Testis (tissue), 2 donors: ENCODE results near the gene RASSF7.

Experiments used
- POLR2A ChIP-seq: fragments of 450-650 bp; IDR thresholded peaks from one replicate; pipeline ENCODE4 v1.6.1; 2017; ENCODE audit warnings: antibody characterized with exemption, mild to moderate bottlenecking, moderate library complexity
- TF ChIP-seq, protein P1 (sequence below), 3 experiments: fragments of 450-650 bp in 2 of 3; fragments of 200-600 bp in 1 of 3; sonication (generic) in 1 of 3; IDR thresholded peaks; one replicate each; pipeline ENCODE4 v1.5.1; 2016 to 2019; ENCODE audit warnings: antibody characterized with exemption in 3 of 3, mild to moderate bottlenecking in 2 of 3, moderate library complexity in 1 of 3

DNA sequence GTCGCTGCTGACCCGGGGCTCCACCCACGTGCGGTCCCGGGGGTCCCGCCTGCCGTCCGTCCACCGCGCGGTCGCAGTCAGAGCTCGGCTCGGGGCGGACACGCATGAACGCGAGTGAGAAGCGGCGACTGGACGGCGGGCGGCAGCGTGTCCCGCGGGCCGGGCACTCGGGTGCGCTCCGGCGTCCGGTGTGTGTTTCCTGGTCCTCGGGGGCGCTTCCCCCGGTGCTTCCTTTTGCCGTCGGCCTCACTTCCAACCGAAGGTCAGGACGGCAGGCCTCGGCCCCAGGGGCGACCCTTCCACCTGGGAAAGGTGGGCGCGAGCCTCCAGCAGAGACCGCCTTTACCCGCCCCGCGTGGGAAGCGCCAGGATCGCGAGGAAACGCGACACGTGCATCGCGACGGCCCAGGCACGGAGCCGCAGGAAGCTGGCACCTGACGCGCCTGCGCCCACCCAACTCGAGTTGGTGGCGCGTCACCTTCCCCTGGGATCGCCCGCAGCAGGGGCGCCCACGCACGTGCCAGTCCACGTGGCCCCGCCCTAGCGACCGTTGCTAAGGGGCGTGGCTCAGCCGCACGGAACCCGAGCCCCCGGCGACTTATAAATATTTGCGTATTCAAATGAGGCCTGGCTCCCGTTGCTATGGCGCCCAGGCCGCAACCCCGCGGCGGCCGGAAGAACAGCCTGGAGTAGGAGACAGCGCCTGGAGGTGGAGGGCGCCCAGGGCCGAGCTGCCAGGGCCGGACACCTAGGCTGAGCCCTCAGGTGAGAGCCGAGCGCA is 23.7 kb upstream of the RASSF7 start, which contains the start of gene LRRC56:
- TF ChIP-seq, protein P1, sequence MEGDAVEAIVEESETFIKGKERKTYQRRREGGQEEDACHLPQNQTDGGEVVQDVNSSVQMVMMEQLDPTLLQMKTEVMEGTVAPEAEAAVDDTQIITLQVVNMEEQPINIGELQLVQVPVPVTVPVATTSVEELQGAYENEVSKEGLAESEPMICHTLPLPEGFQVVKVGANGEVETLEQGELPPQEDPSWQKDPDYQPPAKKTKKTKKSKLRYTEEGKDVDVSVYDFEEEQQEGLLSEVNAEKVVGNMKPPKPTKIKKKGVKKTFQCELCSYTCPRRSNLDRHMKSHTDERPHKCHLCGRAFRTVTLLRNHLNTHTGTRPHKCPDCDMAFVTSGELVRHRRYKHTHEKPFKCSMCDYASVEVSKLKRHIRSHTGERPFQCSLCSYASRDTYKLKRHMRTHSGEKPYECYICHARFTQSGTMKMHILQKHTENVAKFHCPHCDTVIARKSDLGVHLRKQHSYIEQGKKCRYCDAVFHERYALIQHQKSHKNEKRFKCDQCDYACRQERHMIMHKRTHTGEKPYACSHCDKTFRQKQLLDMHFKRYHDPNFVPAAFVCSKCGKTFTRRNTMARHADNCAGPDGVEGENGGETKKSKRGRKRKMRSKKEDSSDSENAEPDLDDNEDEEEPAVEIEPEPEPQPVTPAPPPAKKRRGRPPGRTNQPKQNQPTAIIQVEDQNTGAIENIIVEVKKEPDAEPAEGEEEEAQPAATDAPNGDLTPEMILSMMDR (IDR thresholded peaks at IDR 0.05), result no peak
- TF ChIP-seq POLR2A, result no peak
